ENCODE results near the gene MYO10. TPM values are rescaled to one million over a fixed set of nuclear protein-coding genes. Genes with fewer than 3 reads are reported as not detected.

The MYO10 gene
- total and polyA plus RNA-seq, 3 experiments from 2014 or later, result 0.11 to 0.18 TPM; not detected in 1

DNA sequence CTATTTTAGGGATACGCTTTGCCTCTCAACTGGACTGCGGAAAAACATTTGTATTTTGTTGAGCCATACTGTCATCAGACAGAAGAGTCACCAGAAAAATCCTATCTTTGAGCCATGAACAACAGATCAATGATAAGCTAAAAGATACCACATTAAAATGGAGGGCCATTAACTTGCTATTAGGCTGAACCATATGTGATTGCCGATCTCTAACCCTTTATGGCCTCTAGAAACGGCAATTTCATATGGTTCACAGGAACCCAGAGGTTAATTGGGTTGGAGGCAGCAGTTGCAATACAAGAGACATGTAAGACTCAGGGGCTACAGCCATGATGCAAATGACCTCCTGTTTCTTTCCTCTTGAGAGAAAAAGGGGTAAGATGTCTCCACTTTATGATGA is 69.8 kb downstream of the MYO10 start:
- Mint-ChIP-seq H3K27me3 (no peaks in the 10 kb centered on the region), H3K4me1 (no peaks in the 10 kb centered on the region), H3K4me3 (no peak overlapping the region), H3K36me3 (no peaks in the 10 kb centered on the region), H3K27ac (no peak overlapping the region), H3K9me3 (peaks cover 0 to 3% (median 0%) of the 10 kb centered on the region in 5 donors)
- no peaks in the 10 kb centered on the region for H3K27me3 ChIP-seq (ENCODE audit: insufficient read depth, low read length, poor library complexity, severe bottlenecking)
- no peak for DNase-seq
- H3K4me1 ChIP-seq (ENCODE audit: insufficient read depth, low read length), result no peaks in the 10 kb centered on the region
- H3K4me3 ChIP-seq (ENCODE audit: low read length), result no peak overlapping the region
- no peaks in the 10 kb centered on the region for H3K36me3 ChIP-seq (ENCODE audit: insufficient read depth, low read length)
- no peaks in the 10 kb centered on the region for H3K9me3 ChIP-seq (ENCODE audit: low read length)
- ChIA-PET CTCF (interaction anchor here (1.4 kb wide), 1 partner anchor 11 kb away, joined by 3 read pairs; no protein-coding TSS in a partner anchor), POLR2A (no interaction called here)
- no peak overlapping the region for H3K27ac ChIP-seq (ENCODE audit: low read depth, low read length)

DNA sequence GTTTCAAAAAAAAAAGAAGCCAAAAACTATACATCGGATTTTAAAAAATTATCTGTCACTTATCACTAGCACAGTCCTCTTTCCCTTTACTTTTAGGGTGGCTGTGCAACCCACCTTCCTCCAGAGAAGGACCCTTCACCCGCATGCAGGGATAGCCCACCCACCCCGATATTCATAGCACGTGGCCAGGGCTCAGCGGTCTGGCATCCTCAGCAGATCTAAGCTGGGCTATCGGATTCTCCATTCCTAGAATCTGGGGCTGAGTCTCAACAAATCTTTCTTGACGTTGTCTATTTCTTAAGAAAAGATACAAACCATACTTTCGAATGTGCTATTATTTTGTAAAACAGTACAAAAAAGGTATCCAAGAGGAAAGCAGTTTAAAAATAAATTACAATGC is 70.9 kb downstream of the MYO10 start:
- Mint-ChIP-seq H3K9me3 (peaks cover 0 to 2% (median 0%) of the 10 kb centered on the region in 5 donors), H3K36me3 (no peaks in the 10 kb centered on the region), H3K4me1 (no peaks in the 10 kb centered on the region), H3K4me3 (no peak overlapping the region), H3K27ac (no peak overlapping the region), H3K27me3 (no peaks in the 10 kb centered on the region)
- POLR2A ChIA-PET, result no interaction called here
- no peaks in the 10 kb centered on the region for H3K27me3 ChIP-seq (ENCODE audit: insufficient read depth, low read length, poor library complexity, severe bottlenecking)
- no peak overlapping the region for H3K27ac ChIP-seq (ENCODE audit: low read depth, low read length)
- no peak for DNase-seq
- H3K4me3 ChIP-seq (ENCODE audit: low read length), result no peak overlapping the region
- H3K9me3 ChIP-seq (ENCODE audit: low read length), result no peaks in the 10 kb centered on the region
- no peaks in the 10 kb centered on the region for H3K36me3 ChIP-seq (ENCODE audit: insufficient read depth, low read length)
- CTCF ChIA-PET, result interaction anchor here (1.4 kb wide), 1 partner anchor 10 kb away, joined by 3 read pairs; no protein-coding TSS in a partner anchor
- H3K4me1 ChIP-seq (ENCODE audit: insufficient read depth, low read length), result no peaks in the 10 kb centered on the region

DNA sequence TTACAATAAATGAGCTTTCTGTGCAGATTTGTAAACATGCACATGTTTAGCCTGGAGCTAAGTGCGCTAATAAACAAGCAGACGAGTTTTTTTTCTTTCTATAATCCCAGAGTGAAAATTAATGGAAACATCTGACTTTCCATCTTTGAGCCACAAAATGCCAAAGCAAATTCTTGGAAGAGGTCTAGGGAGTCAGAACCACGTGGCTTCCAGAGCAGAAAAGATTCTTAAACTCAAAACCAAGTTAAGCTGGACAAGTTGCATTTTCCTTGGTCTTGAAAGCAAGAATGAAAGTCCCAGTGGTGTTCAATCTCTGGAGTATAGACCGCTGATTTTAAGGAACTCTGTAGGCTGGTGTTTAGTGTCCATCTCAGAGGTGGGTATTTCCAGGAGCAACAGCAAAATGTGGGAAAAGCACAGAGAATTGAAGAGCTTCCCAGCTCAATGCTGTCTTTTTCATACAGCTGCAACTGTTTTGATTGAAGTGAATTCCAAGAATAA is 71.4 kb downstream of the MYO10 start:
- Mint-ChIP-seq H3K9me3 (peaks cover 0 to 2% (median 0%) of the 10 kb centered on the region in 5 donors), H3K36me3 (no peaks in the 10 kb centered on the region), H3K27ac (no peak overlapping the region), H3K4me3 (no peak overlapping the region), H3K27me3 (no peaks in the 10 kb centered on the region), H3K4me1 (no peaks in the 10 kb centered on the region)
- no peaks in the 10 kb centered on the region for H3K9me3 ChIP-seq (ENCODE audit: low read length)
- H3K4me3 ChIP-seq (ENCODE audit: low read length), result no peak overlapping the region
- no peaks in the 10 kb centered on the region for H3K27me3 ChIP-seq (ENCODE audit: insufficient read depth, low read length, poor library complexity, severe bottlenecking)
- ChIA-PET CTCF (interaction anchor here (1.4 kb wide), 1 partner anchor 9 kb away, joined by 3 read pairs; no protein-coding TSS in a partner anchor), POLR2A (no interaction called here)
- H3K27ac ChIP-seq (ENCODE audit: low read depth, low read length), result no peak overlapping the region
- no peak for DNase-seq
- no peaks in the 10 kb centered on the region for H3K4me1 ChIP-seq (ENCODE audit: insufficient read depth, low read length)
- H3K36me3 ChIP-seq (ENCODE audit: insufficient read depth, low read length), result no peaks in the 10 kb centered on the region

DNA sequence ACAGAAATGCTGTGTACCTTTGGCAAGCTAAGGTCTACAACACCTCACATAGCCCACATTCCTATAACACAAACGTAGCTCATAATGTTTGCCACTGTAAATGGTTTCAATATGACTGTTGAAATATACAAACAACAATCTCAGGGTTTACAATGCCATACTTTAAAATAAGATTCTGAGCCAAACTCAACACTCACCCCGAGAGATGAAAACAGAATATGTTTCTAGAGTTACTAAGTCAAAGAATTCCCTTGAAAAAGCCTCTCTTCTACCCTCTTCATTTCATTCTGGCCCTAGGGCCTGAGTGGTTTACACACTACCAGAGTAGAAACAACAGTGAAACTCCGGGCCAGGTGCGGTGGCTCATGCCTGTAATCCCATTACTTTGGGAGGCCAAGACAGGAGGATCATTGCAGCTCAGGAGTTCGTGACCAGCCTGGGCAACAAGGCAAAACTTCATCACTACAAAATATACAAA is 72.6 kb downstream of the MYO10 start:
- Mint-ChIP-seq H3K4me1 (no peaks in the 10 kb centered on the region), H3K27ac (no peak overlapping the region), H3K9me3 (peaks cover 0 to 7% (median 3%) of the 10 kb centered on the region in 5 donors), H3K4me3 (no peak overlapping the region), H3K27me3 (no peaks in the 10 kb centered on the region), H3K36me3 (no peaks in the 10 kb centered on the region)
- no peaks in the 10 kb centered on the region for H3K9me3 ChIP-seq (ENCODE audit: low read length)
- no peak overlapping the region for H3K27ac ChIP-seq (ENCODE audit: low read depth, low read length)
- CTCF ChIA-PET, result no interaction called here
- H3K27me3 ChIP-seq (ENCODE audit: insufficient read depth, low read length, poor library complexity, severe bottlenecking), result no peaks in the 10 kb centered on the region
- H3K4me3 ChIP-seq (ENCODE audit: low read length), result no peak overlapping the region
- POLR2A ChIA-PET, result no interaction called here
- no peaks in the 10 kb centered on the region for H3K36me3 ChIP-seq (ENCODE audit: insufficient read depth, low read length)
- H3K4me1 ChIP-seq (ENCODE audit: insufficient read depth, low read length), result no peaks in the 10 kb centered on the region
- no peak for DNase-seq

DNA sequence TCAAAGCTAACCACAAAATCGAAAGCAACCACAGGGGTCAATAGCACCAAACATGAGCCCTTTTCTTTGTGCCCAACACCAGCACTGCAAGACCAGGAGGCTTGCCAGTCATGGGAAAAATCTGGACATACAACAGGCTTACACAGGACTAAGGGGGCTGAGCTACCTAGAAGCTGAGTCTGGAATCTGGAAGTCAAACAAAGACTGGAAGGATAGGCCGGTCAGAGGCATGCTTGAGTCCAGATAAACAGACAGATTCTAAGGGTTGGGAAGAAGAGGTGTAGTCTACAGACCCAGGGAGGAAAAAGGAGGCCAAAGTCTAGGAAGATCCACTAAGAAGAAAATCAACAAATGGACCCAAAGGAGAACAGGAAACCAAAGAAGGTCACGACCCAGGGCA is 73.3 kb downstream of the MYO10 start:
- no peaks in the 10 kb centered on the region for H3K36me3 Mint-ChIP-seq
- H3K4me1 ChIP-seq (ENCODE audit: insufficient read depth, low read length), result no peaks in the 10 kb centered on the region
- H3K4me3 ChIP-seq (ENCODE audit: low read length), result no peak overlapping the region
- no peaks in the 10 kb centered on the region for H3K36me3 ChIP-seq (ENCODE audit: insufficient read depth, low read length)
- no peaks in the 10 kb centered on the region for H3K27me3 ChIP-seq (ENCODE audit: insufficient read depth, low read length, poor library complexity, severe bottlenecking)
- no peaks in the 10 kb centered on the region for H3K27me3 Mint-ChIP-seq
- ChIA-PET CTCF (no interaction called here), POLR2A (no interaction called here)
- H3K4me1 Mint-ChIP-seq, result no peaks in the 10 kb centered on the region
- H3K27ac ChIP-seq (ENCODE audit: low read depth, low read length), result no peak overlapping the region
- H3K27ac Mint-ChIP-seq, result no peak overlapping the region
- no peak overlapping the region for H3K4me3 Mint-ChIP-seq
- H3K9me3 Mint-ChIP-seq, result peaks cover 0 to 11% (median 6%) of the 10 kb centered on the region in 5 donors
- H3K9me3 ChIP-seq (ENCODE audit: low read length), result no peaks in the 10 kb centered on the region
- no peak for DNase-seq

DNA sequence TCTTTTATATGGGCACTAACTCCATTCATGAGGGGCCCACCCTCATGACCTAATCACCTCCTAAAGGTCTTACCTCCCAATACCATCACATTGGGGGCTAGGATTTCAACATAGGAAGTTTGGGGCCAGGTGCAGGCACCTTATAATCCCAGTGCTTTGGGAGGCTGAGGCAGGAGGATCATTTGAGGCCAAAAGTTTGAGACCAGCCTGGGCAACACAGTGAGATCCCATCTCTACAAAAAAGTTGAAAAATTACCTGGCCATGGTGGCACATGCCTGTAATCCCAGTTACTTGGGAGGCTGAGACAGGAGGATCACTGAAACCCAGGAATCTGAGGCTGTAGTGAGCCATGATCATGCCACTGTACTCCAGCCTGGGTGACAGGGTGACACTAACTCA is 76.7 kb downstream of the MYO10 start:
- Mint-ChIP-seq H3K27ac (no peak overlapping the region), H3K27me3 (no peaks in the 10 kb centered on the region), H3K36me3 (no peaks in the 10 kb centered on the region), H3K4me1 (no peaks in the 10 kb centered on the region), H3K9me3 (peaks cover 0 to 11% (median 6%) of the 10 kb centered on the region in 5 donors), H3K4me3 (no peak overlapping the region)
- POLR2A ChIA-PET, result no interaction called here
- Histone ChIP-seq H3K4me1 (ENCODE audit: insufficient read depth, low read length) (no peaks in the 10 kb centered on the region), H3K4me3 (ENCODE audit: low read length) (no peak overlapping the region), H3K36me3 (ENCODE audit: insufficient read depth, low read length) (no peaks in the 10 kb centered on the region), H3K27ac (ENCODE audit: low read depth, low read length) (no peak overlapping the region), H3K27me3 (ENCODE audit: insufficient read depth, low read length, poor library complexity, severe bottlenecking) (no peaks in the 10 kb centered on the region), H3K9me3 (ENCODE audit: low read length) (no peaks in the 10 kb centered on the region)
- no peak for DNase-seq
- CTCF ChIA-PET, result no interaction called here

DNA sequence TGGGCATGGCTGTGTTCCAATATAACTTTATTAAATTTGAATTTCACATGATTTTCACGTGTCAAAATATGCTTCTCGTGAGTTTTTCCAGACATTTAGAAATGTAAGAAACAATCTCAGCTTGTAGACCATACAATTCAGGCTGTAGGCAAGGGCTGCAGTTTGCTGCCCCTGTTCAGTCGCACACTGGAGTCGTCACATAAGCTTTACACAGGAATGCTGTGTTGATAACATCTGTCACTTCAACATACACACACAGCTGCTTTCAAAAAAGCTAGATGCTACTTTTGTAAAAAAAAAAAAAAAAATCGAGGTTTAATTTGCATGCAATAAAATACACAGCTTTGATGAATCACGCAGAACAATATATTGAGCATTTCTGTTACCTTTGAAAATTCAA is 77.9 kb downstream of the MYO10 start:
- Histone ChIP-seq H3K9me3 (ENCODE audit: low read length) (no peaks in the 10 kb centered on the region), H3K4me1 (ENCODE audit: insufficient read depth, low read length) (no peaks in the 10 kb centered on the region), H3K4me3 (ENCODE audit: low read length) (no peak overlapping the region), H3K27me3 (ENCODE audit: insufficient read depth, low read length, poor library complexity, severe bottlenecking) (no peaks in the 10 kb centered on the region), H3K36me3 (ENCODE audit: insufficient read depth, low read length) (no peaks in the 10 kb centered on the region), H3K27ac (ENCODE audit: low read depth, low read length) (no peak overlapping the region)
- DNase-seq, result no peak
- H3K9me3 Mint-ChIP-seq, result peaks cover 0 to 11% (median 6%) of the 10 kb centered on the region in 5 donors
- H3K27ac Mint-ChIP-seq, result no peak overlapping the region
- POLR2A ChIA-PET, result no interaction called here
- H3K27me3 Mint-ChIP-seq, result peaks cover 0 to 2% of the 10 kb centered on the region in 2 donors
- no peaks in the 10 kb centered on the region for H3K36me3 Mint-ChIP-seq
- H3K4me3 Mint-ChIP-seq, result no peak overlapping the region
- no peaks in the 10 kb centered on the region for H3K4me1 Mint-ChIP-seq
- CTCF ChIA-PET, result no interaction called here

DNA sequence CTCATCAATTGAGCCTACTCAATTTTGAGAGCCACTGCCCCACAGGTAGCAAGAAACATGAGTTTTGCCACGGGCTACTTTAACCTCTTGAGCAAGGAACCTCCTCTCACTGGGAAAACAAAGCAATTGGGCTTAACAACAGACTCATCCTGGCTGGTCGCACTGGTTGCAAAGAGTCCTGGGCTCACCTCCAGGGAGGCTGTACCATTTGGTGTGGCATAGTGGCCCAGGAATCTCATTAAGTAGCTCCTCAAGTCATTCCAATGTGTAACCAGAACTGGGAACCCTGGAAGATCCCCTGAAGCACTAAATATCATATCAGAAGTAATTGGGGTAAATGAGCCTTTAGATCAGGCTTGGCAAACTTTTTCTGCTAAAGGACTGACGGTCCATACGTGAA is 78.5 kb downstream of the MYO10 start:
- ChIA-PET CTCF (no interaction called here), POLR2A (no interaction called here)
- H3K36me3 Mint-ChIP-seq, result no peaks in the 10 kb centered on the region
- Histone ChIP-seq H3K27me3 (ENCODE audit: insufficient read depth, low read length, poor library complexity, severe bottlenecking) (no peaks in the 10 kb centered on the region), H3K4me3 (ENCODE audit: low read length) (no peak overlapping the region), H3K4me1 (ENCODE audit: insufficient read depth, low read length) (no peaks in the 10 kb centered on the region), H3K9me3 (ENCODE audit: low read length) (no peaks in the 10 kb centered on the region), H3K27ac (ENCODE audit: low read depth, low read length) (no peak overlapping the region), H3K36me3 (ENCODE audit: insufficient read depth, low read length) (no peaks in the 10 kb centered on the region)
- no peaks in the 10 kb centered on the region for H3K4me1 Mint-ChIP-seq
- no peak overlapping the region for H3K4me3 Mint-ChIP-seq
- no peak for DNase-seq
- H3K9me3 Mint-ChIP-seq, result peaks cover 0 to 11% (median 6%) of the 10 kb centered on the region in 5 donors
- peaks cover 0 to 2% of the 10 kb centered on the region in 2 donors for H3K27me3 Mint-ChIP-seq
- H3K27ac Mint-ChIP-seq, result no peak overlapping the region
